Muscle layer of duodenum (tissue), 2 donors: ENCODE measurements around the gene MPDZ.

Experiments
- H3K27ac ChIP-seq: one replicate; pipeline ENCODE4 v1.7.0; 2013; ENCODE audit warnings: mild to moderate bottlenecking, low read length
- H3K27me3 ChIP-seq: one replicate; pipeline ENCODE4 v1.7.0; 2013; ENCODE audit warnings: low read depth, mild to moderate bottlenecking, control low read depth, low read length
- H3K36me3 ChIP-seq, 2 donors: one replicate each; pipeline ENCODE4 v1.7.0; 2013; ENCODE audit warnings: low read length in 2 of 2, control low read depth in 1 of 2, mild to moderate bottlenecking in 1 of 2; ENCODE audit not compliant: insufficient read depth in 2 of 2, control insufficient read depth in 1 of 2
- H3K4me1 ChIP-seq, 2 donors: one replicate each; pipeline ENCODE4 v1.7.0; 2013; ENCODE audit warnings: low read length in 2 of 2, mild to moderate bottlenecking in 2 of 2, control low read depth in 1 of 2, moderate library complexity in 1 of 2; ENCODE audit not compliant: insufficient read depth in 2 of 2, control insufficient read depth in 1 of 2
- H3K4me3 ChIP-seq, 2 donors: one replicate each; pipeline ENCODE4 v1.7.0; 2013; ENCODE audit warnings: low read length in 2 of 2, low read depth in 1 of 2, mild to moderate bottlenecking in 1 of 2
- H3K9me3 ChIP-seq, 2 donors: one replicate each; pipeline ENCODE4 v1.7.0; 2013; ENCODE audit warnings: low read length in 2 of 2, control low read depth in 1 of 2, mild to moderate bottlenecking in 1 of 2; ENCODE audit not compliant: control insufficient read depth in 1 of 2
- donor health status: healthy.

MPDZ gene

GRCh38 chr9:13110766-13111417, 168.6 kb downstream of the MPDZ start:
- no peaks in the 10 kb centered on the region for H3K9me3 ChIP-seq
- H3K4me1 ChIP-seq, result no peaks in the 10 kb centered on the region
- no peaks in the 10 kb centered on the region for H3K27me3 ChIP-seq
- H3K27ac ChIP-seq, result no peak overlapping the region
- no peak overlapping the region for H3K4me3 ChIP-seq
- H3K36me3 ChIP-seq, result peaks cover 7 to 31% of the 10 kb centered on the region in 2 donors

- Histone ChIP-seq H3K4me3 (no peak overlapping the region), H3K4me1 (no peaks in the 10 kb centered on the region), H3K9me3 (no peaks in the 10 kb centered on the region), H3K27me3 (no peaks in the 10 kb centered on the region), H3K36me3 (peaks cover 10 to 35% of the 10 kb centered on the region in 2 donors), H3K27ac (no peak overlapping the region)
Measured at GRCh38 chr9:13109781-13110180, 169.7 kb downstream of the MPDZ start.

- Histone ChIP-seq H3K36me3 (peaks cover 4 to 42% of the 10 kb centered on the region in 2 donors), H3K27me3 (no peaks in the 10 kb centered on the region), H3K4me1 (no peaks in the 10 kb centered on the region), H3K9me3 (no peaks in the 10 kb centered on the region), H3K4me3 (no peak overlapping the region), H3K27ac (no peak overlapping the region)
Measured at GRCh38 chr9:13107008-13107407, 172.5 kb downstream of the MPDZ start.

- Histone ChIP-seq H3K27me3 (no peaks in the 10 kb centered on the region), H3K27ac (no peak overlapping the region), H3K9me3 (no peaks in the 10 kb centered on the region), H3K4me3 (no peak overlapping the region), H3K36me3 (peaks cover 3 to 13% of the 10 kb centered on the region in 2 donors), H3K4me1 (no peaks in the 10 kb centered on the region)
Measured at GRCh38 chr9:13100914-13101572, 178.4 kb downstream of the MPDZ start.

- no peak overlapping the region for H3K4me3 ChIP-seq
- no peaks in the 10 kb centered on the region for H3K27me3 ChIP-seq
- H3K4me1 ChIP-seq, result no peaks in the 10 kb centered on the region
- no peaks in the 10 kb centered on the region for H3K36me3 ChIP-seq
- no peak overlapping the region for H3K27ac ChIP-seq
- H3K9me3 ChIP-seq, result no peaks in the 10 kb centered on the region
Measured at GRCh38 chr9:13095056-13095455, 184.4 kb downstream of the MPDZ start.

GRCh38 chr9:13090628-13091027, 188.9 kb downstream of the MPDZ start:
- Histone ChIP-seq H3K4me1 (no peaks in the 10 kb centered on the region), H3K9me3 (no peaks in the 10 kb centered on the region), H3K27ac (no peak overlapping the region), H3K36me3 (no peaks in the 10 kb centered on the region), H3K27me3 (no peaks in the 10 kb centered on the region), H3K4me3 (no peak overlapping the region)

GRCh38 chr9:13089666-13090065, 189.8 kb downstream of the MPDZ start:
- no peaks in the 10 kb centered on the region for H3K9me3 ChIP-seq
- no peak overlapping the region for H3K27ac ChIP-seq
- no peaks in the 10 kb centered on the region for H3K27me3 ChIP-seq
- no peaks in the 10 kb centered on the region for H3K4me1 ChIP-seq
- no peaks in the 10 kb centered on the region for H3K36me3 ChIP-seq
- no peak overlapping the region for H3K4me3 ChIP-seq

- H3K27ac ChIP-seq, result no peak overlapping the region
- H3K36me3 ChIP-seq, result no peaks in the 10 kb centered on the region
- H3K27me3 ChIP-seq, result no peaks in the 10 kb centered on the region
- no peaks in the 10 kb centered on the region for H3K4me1 ChIP-seq
- no peak overlapping the region for H3K4me3 ChIP-seq
- no peaks in the 10 kb centered on the region for H3K9me3 ChIP-seq
Measured at GRCh38 chr9:13088720-13089427, 190.6 kb downstream of the MPDZ start.

- no peaks in the 10 kb centered on the region for H3K9me3 ChIP-seq
- no peaks in the 10 kb centered on the region for H3K27me3 ChIP-seq
- H3K4me1 ChIP-seq, result no peaks in the 10 kb centered on the region
- H3K36me3 ChIP-seq, result no peaks in the 10 kb centered on the region
- no peak overlapping the region for H3K4me3 ChIP-seq
- H3K27ac ChIP-seq, result no peak overlapping the region
Measured at GRCh38 chr9:13083963-13084528, 195.4 kb downstream of the MPDZ start.

GRCh38 chr9:13083366-13083765, 196.1 kb downstream of the MPDZ start:
- H3K27ac ChIP-seq, result no peak overlapping the region
- H3K4me3 ChIP-seq, result no peak overlapping the region
- no peaks in the 10 kb centered on the region for H3K9me3 ChIP-seq
- no peaks in the 10 kb centered on the region for H3K36me3 ChIP-seq
- H3K4me1 ChIP-seq, result no peaks in the 10 kb centered on the region
- no peaks in the 10 kb centered on the region for H3K27me3 ChIP-seq

GRCh38 chr9:13082796-13083195, 196.7 kb downstream of the MPDZ start:
- Histone ChIP-seq H3K9me3 (no peaks in the 10 kb centered on the region), H3K4me1 (no peaks in the 10 kb centered on the region), H3K27ac (no peak overlapping the region), H3K36me3 (no peaks in the 10 kb centered on the region), H3K27me3 (no peaks in the 10 kb centered on the region), H3K4me3 (no peak overlapping the region)
